Duodenal mucosa (tissue), 2 donors: Measurements from ENCODE around the gene BBS2.

ENCODE experiments used
- H3K27ac ChIP-seq: one replicate; pipeline ENCODE4 v1.7.0; 2013; ENCODE audit warnings: low read depth, low read length
- H3K27me3 ChIP-seq, 2 donors: one replicate each; pipeline ENCODE4 v1.7.0; 2013; ENCODE audit warnings: low read length in 2 of 2, control low read depth in 1 of 2; ENCODE audit not compliant: insufficient read depth in 2 of 2, control insufficient read depth in 1 of 2
- H3K36me3 ChIP-seq, 2 donors: one replicate each; pipeline ENCODE4 v1.7.0; 2013; ENCODE audit warnings: low read length in 2 of 2, control low read depth in 1 of 2; ENCODE audit not compliant: insufficient read depth in 2 of 2, control insufficient read depth in 1 of 2
- H3K4me1 ChIP-seq, 2 donors: one replicate each; pipeline ENCODE4 v1.7.0; 2013; ENCODE audit warnings: low read length in 2 of 2, control low read depth in 1 of 2; ENCODE audit not compliant: insufficient read depth in 2 of 2, control insufficient read depth in 1 of 2
- H3K4me3 ChIP-seq, 2 donors: one replicate each; pipeline ENCODE4 v1.7.0; 2013; ENCODE audit warnings: low read length in 2 of 2, low read depth in 1 of 2
- H3K9ac ChIP-seq, 2 donors: one replicate each; pipeline ENCODE4 v1.7.0; 2013; ENCODE audit warnings: low read length in 2 of 2, low read depth in 1 of 2
- H3K9me3 ChIP-seq, 2 donors: one replicate each; pipeline ENCODE4 v1.7.0; 2013; ENCODE audit warnings: low read length in 2 of 2, control low read depth in 1 of 2; ENCODE audit not compliant: control insufficient read depth in 1 of 2

BBS2 gene

DNA sequence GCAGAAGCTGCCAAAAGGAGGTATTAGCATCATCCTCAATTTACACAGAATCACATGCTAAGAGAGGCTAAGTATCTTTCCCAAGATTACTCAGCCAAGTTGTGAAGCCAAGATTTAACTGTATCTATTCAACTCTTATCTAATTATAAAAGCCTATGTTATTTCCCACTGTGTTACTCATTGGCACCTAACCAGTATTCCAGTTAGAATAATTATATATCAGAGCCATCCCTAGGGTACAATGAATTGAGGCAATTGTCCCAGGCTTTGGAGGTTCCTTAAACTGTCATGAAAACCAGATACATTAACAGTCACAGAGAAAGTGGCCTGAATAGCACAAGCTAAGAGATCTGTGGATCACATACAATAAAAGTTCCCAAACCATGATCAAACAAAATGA lies 83.6 kb downstream of the BBS2 start:
- H3K4me1 ChIP-seq, result no peaks in the 10 kb centered on the region
- no peaks in the 10 kb centered on the region for H3K27me3 ChIP-seq
- H3K9ac ChIP-seq, result no peak overlapping the region
- no peaks in the 10 kb centered on the region for H3K9me3 ChIP-seq
- no peak overlapping the region for H3K4me3 ChIP-seq
- H3K27ac ChIP-seq, result no peak overlapping the region
- peaks cover 26 to 65% of the 10 kb centered on the region in 2 donors for H3K36me3 ChIP-seq
